K562 (cell line): ENCODE results near the gene ZNF30. TPM values are rescaled to one million over a fixed set of nuclear protein-coding genes. Genes with fewer than 3 reads are reported as not detected.

Experiments used
- E2F3 ChIP-seq: fragments of 250-450 bp; sonication (Bioruptor Pico); IDR thresholded peaks from 2 replicates; pipeline ENCODE4 v1.4.0; 2020; ENCODE audit warnings: mild to moderate bottlenecking
- HDAC6 ChIP-seq: IDR thresholded peaks from 2 replicates; pipeline ENCODE4 v1.6.1; 2012; ENCODE audit warnings: low read depth, mild to moderate bottlenecking, control low read depth, inconsistent platforms, low read length, moderate library complexity
- KLF6 ChIP-seq: fragments of 250-450 bp; sonication (Bioruptor Pico); IDR thresholded peaks from 2 replicates; pipeline ENCODE4 v1.4.0; 2020; ENCODE audit warnings: mild to moderate bottlenecking, moderate library complexity, borderline replicate concordance
- PHF21A ChIP-seq: fragments of 450-650 bp; IDR thresholded peaks from 2 replicates; pipeline ENCODE4 v1.6.1; 2017; ENCODE audit warnings: low read depth, borderline replicate concordance
- RBM25 ChIP-seq: fragments of 200-400 bp; formaldehyde crosslinking; IDR thresholded peaks from 2 replicates; pipeline ENCODE4 v1.6.1; 2018; ENCODE audit warnings: low read length, low read depth, moderate library complexity; ENCODE audit not compliant: severe bottlenecking
- SMAD1 ChIP-seq: fragments of 150-350 bp; IDR thresholded peaks from 2 replicates; pipeline ENCODE4 v1.6.1; 2014; ENCODE audit warnings: low read length, low read depth; ENCODE audit not compliant: partially characterized antibody
- polyA plus RNA-seq, 8 experiments: library from polyadenylated mRNA; depleted of rRNA in 4 of 8; stranded (reverse) in 5 of 8; unstranded in 3 of 8; fragments of >200 nt; fragmentation: Nextera tagmentation in 2 of 8; fragmentation: Illumina TruSeq in 1 of 8; extraction: Ambion mirVana in 2 of 8; extraction: Trizol in 1 of 8; gene quantifications; 2 replicates each; pipeline versions ENCODE4 v1.2.1 to v1.2.3, GENCODE V29; 2011 to 2014; ENCODE audit warnings: inconsistent platforms in 1 of 8, missing spikeins in 1 of 8
- total RNA-seq, 7 experiments: library from RNA; depleted of rRNA in 6 of 7; stranded (reverse); fragments of >200 nt in 6 of 7; fragmentation: Illumina TruSeq in 2 of 7; extraction: Trizol in 2 of 7; gene quantifications; 2 replicates each; pipeline versions ENCODE4 v1.2.1 to v1.2.3, GENCODE V29; 2011 to 2021; ENCODE audit warnings: low replicate concordance in 1 of 7
- TF ChIP-seq, protein P1 (sequence below): fragments of 450-650 bp; IDR thresholded peaks from 2 replicates; pipeline ENCODE4 v1.6.1; 2016; ENCODE audit warnings: low read depth
- TF ChIP-seq, protein P2 (sequence below): fragments of 250-450 bp; sonication (Bioruptor Pico); IDR thresholded peaks from 2 replicates; pipeline ENCODE4 v1.5.0; 2022; ENCODE audit warnings: mild to moderate bottlenecking
- TF ChIP-seq, protein P3 (sequence below): sonication (generic); formaldehyde crosslinking; IDR thresholded peaks from 2 replicates; pipeline ENCODE4 v1.9.0; 2022; ENCODE audit warnings: mild to moderate bottlenecking, missing genetic modification reagents
- TF ChIP-seq, protein P4 (sequence below): fragments of 250-450 bp; sonication (Bioruptor Pico); IDR thresholded peaks from 2 replicates; pipeline ENCODE4 v1.5.0; 2020; ENCODE audit warnings: mild to moderate bottlenecking, borderline replicate concordance
- TF ChIP-seq, protein P5 (sequence below): fragments of 250-450 bp; sonication (Bioruptor Pico); IDR thresholded peaks from 2 replicates; pipeline ENCODE4 v1.4.0; 2020; ENCODE audit warnings: mild to moderate bottlenecking

ZNF30 gene
- total and polyA plus RNA-seq, 9 of the 15 experiments (the other 6 are each of a cell fraction or from before 2014, with no cell fraction given), result 7.3 to 13.4 (median 10.6) TPM

DNA sequence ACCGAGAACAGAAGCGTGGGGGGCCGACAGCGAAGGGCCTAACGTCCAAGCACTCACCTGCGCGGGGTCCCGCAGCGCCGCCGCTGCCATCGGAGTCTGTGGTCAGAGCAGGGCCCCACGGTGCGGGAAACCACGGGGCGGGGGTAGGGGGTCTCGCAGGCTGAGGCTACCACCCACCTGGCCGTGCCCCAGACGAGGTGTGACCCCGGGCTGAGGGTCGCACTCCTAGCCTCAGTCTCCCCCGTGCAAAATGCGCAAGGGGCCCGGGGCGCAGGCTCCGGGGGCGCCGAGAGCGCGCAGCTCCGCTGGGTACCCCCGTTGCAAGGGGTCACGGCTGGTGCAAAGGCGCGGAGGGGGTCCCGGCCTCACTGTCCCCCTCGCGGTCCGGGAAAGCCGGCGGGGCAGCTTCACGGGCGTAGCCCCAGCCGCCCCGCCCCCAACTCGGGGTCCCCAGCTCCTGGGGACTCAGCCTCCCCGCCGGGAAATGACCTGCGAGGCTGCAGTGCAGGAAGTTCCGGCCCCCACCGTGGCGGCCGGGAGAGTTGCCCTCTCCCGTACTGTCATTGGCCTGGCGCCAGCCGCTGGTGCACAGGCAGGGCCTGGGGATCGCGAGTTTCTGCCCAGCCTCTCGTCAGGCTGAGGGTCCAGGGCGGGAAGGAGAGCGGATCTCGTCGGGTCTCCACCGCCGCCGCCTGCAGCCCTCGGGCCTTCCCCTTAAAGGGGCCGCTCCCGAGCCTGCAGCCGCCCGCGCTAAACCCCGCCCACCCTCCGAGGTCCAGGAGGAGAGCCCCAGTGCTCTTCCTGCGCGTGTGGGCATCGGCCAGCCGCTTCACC lies 37.1 kb downstream of the ZNF30 start, which contains the start of gene ZNF792 (continued):
- TF ChIP-seq, protein P1, sequence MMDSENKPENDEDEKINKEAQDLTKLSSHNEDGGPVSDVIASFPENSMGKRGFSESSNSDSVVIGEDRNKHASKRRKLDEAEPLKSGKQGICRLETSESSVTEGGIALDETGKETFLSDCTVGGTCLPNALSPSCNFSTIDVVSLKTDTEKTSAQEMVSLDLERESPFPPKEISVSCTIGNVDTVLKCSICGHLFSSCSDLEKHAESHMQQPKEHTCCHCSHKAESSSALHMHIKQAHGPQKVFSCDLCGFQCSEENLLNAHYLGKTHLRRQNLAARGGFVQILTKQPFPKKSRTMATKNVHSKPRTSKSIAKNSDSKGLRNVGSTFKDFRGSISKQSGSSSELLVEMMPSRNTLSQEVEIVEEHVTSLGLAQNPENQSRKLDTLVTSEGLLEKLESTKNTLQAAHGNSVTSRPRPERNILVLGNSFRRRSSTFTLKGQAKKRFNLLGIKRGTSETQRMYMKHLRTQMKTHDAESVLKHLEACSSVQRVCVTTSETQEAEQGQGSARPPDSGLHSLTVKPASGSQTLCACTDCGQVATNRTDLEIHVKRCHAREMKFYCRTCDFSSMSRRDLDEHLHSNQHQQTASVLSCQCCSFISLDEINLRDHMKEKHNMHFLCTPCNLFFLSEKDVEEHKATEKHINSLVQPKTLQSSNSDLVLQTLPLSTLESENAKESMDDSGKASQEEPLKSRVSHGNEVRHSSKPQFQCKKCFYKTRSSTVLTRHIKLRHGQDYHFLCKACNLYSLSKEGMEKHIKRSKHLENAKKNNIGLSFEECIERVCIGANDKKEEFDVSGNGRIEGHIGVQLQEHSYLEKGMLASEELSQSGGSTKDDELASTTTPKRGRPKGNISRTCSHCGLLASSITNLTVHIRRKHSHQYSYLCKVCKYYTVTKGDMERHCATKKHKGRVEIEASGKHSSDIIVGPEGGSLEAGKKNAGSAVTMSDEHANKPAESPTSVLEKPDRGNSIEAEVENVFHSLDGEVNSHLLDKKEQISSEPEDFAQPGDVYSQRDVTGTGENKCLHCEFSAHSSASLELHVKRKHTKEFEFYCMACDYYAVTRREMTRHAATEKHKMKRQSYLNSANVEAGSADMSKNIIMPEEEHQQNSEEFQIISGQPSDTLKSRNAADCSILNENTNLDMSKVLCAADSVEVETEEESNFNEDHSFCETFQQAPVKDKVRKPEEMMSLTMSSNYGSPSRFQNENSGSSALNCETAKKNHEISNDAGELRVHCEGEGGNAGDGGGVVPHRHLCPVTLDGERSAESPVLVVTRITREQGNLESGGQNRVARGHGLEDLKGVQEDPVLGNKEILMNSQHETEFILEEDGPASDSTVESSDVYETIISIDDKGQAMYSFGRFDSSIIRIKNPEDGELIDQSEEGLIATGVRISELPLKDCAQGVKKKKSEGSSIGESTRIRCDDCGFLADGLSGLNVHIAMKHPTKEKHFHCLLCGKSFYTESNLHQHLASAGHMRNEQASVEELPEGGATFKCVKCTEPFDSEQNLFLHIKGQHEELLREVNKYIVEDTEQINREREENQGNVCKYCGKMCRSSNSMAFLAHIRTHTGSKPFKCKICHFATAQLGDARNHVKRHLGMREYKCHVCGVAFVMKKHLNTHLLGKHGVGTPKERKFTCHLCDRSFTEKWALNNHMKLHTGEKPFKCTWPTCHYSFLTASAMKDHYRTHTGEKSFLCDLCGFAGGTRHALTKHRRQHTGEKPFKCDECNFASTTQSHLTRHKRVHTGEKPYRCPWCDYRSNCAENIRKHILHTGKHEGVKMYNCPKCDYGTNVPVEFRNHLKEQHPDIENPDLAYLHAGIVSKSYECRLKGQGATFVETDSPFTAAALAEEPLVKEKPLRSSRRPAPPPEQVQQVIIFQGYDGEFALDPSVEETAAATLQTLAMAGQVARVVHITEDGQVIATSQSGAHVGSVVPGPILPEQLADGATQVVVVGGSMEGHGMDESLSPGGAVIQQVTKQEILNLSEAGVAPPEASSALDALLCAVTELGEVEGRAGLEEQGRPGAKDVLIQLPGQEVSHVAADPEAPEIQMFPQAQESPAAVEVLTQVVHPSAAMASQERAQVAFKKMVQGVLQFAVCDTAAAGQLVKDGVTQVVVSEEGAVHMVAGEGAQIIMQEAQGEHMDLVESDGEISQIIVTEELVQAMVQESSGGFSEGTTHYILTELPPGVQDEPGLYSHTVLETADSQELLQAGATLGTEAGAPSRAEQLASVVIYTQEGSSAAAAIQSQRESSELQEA, result no peak
- no peak for TF ChIP-seq SMAD1
- TF ChIP-seq HDAC6, result no peak
- TF ChIP-seq, protein P2, sequence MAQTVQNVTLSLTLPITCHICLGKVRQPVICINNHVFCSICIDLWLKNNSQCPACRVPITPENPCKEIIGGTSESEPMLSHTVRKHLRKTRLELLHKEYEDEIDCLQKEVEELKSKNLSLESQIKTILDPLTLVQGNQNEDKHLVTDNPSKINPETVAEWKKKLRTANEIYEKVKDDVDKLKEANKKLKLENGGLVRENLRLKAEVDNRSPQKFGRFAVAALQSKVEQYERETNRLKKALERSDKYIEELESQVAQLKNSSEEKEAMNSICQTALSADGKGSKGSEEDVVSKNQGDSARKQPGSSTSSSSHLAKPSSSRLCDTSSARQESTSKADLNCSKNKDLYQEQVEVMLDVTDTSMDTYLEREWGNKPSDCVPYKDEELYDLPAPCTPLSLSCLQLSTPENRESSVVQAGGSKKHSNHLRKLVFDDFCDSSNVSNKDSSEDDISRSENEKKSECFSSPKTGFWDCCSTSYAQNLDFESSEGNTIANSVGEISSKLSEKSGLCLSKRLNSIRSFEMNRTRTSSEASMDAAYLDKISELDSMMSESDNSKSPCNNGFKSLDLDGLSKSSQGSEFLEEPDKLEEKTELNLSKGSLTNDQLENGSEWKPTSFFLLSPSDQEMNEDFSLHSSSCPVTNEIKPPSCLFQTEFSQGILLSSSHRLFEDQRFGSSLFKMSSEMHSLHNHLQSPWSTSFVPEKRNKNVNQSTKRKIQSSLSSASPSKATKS (CRISPR knock-in tag), result no peak
- no peak for TF ChIP-seq KLF6 (CRISPR knock-in tag)
- TF ChIP-seq RBM25, result no peak
- no peak for TF ChIP-seq E2F3 (CRISPR knock-in tag)
- TF ChIP-seq, protein P3, sequence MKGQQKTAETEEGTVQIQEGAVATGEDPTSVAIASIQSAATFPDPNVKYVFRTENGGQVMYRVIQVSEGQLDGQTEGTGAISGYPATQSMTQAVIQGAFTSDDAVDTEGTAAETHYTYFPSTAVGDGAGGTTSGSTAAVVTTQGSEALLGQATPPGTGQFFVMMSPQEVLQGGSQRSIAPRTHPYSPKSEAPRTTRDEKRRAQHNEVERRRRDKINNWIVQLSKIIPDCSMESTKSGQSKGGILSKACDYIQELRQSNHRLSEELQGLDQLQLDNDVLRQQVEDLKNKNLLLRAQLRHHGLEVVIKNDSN, result no peak
- TF ChIP-seq PHF21A, result no peak
- TF ChIP-seq, protein P4, sequence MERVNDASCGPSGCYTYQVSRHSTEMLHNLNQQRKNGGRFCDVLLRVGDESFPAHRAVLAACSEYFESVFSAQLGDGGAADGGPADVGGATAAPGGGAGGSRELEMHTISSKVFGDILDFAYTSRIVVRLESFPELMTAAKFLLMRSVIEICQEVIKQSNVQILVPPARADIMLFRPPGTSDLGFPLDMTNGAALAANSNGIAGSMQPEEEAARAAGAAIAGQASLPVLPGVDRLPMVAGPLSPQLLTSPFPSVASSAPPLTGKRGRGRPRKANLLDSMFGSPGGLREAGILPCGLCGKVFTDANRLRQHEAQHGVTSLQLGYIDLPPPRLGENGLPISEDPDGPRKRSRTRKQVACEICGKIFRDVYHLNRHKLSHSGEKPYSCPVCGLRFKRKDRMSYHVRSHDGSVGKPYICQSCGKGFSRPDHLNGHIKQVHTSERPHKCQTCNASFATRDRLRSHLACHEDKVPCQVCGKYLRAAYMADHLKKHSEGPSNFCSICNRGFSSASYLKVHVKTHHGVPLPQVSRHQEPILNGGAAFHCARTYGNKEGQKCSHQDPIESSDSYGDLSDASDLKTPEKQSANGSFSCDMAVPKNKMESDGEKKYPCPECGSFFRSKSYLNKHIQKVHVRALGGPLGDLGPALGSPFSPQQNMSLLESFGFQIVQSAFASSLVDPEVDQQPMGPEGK, result no peak
- TF ChIP-seq, protein P5, sequence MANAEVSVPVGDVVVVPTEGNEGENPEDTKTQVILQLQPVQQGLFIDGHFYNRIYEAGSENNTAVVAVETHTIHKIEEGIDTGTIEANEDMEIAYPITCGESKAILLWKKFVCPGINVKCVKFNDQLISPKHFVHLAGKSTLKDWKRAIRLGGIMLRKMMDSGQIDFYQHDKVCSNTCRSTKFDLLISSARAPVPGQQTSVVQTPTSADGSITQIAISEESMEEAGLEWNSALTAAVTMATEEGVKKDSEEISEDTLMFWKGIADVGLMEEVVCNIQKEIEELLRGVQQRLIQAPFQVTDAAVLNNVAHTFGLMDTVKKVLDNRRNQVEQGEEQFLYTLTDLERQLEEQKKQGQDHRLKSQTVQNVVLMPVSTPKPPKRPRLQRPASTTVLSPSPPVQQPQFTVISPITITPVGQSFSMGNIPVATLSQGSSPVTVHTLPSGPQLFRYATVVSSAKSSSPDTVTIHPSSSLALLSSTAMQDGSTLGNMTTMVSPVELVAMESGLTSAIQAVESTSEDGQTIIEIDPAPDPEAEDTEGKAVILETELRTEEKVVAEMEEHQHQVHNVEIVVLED (CRISPR knock-in tag), result no peak
